ENCODE data around the gene SLC25A43. TPM values are rescaled to one million over a fixed set of nuclear protein-coding genes. Genes with fewer than 3 reads are reported as not detected.

The SLC25A43 gene
- total RNA-seq, 1 donor from 2014 or later, result 12.5 TPM

DNA sequence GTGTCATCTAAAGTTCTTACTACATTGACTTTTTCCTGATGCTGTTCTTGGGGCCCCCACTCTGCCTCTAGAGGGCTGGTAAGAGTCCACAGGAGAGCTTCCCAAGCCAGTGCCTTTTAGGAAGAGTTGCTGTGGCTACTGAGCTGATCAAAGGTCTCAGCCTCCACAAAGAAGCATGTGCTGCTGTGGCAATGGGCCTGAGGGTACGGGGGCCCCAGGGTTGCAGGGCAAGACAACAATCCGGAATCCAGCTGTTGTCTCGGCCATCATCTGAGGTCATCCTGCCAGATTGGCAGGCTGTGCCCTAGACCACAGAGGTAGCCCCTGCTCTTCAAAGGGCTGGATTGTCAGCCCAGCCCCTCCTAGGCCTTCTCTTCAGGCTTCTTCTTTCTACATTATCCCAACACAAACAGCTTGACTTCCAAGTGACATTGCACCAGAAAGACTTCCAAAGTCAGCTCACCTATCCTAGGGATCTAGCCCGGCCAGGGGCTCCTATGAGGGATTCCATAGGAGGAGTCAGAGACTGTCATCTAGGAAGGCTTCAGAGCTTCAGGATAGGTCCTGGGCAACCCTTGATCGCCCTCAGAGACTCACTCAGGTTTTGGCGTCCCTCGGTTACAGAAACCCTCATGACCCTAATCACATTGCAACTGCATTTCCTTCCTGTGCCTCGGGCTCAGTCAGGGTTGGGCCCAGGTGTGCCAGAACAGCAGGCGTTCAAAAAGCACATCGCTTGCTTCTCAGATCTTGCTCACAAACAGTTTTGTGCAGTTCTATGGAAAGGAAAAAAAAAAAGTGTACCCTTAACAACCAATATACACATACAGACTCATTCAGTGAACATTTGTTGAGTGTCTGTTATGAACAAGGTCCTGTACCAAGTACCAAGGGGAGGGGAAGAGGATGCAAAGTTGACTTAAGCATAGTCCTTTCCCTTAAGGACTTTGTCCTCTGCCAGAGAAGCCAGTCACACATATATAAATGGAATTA, 96.9 kb downstream of the SLC25A43 start:
- no peak for DNase-seq (ENCODE audit: low read depth in 2 of 2)

DNA sequence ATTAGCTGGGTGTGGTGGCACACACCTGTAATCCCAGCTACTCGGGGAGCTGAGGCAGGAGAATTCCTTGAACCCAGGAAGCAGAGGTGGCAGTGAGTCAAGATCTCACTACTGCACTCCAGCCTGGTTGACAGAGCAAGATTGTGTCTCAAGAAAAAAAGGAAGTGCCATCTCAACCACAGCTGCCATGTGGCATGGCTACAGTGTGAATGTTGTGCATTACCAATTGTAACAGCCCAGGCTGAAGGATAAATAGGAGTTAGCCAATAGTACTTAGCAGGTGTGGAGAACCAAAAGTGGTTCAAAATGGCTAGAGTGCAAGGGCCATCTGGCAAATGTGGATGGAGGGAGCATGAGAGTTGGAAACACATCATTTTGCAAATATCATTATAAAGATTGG, 98.0 kb downstream of the SLC25A43 start:
- no peak for DNase-seq (ENCODE audit: low read depth in 2 of 2)

DNA sequence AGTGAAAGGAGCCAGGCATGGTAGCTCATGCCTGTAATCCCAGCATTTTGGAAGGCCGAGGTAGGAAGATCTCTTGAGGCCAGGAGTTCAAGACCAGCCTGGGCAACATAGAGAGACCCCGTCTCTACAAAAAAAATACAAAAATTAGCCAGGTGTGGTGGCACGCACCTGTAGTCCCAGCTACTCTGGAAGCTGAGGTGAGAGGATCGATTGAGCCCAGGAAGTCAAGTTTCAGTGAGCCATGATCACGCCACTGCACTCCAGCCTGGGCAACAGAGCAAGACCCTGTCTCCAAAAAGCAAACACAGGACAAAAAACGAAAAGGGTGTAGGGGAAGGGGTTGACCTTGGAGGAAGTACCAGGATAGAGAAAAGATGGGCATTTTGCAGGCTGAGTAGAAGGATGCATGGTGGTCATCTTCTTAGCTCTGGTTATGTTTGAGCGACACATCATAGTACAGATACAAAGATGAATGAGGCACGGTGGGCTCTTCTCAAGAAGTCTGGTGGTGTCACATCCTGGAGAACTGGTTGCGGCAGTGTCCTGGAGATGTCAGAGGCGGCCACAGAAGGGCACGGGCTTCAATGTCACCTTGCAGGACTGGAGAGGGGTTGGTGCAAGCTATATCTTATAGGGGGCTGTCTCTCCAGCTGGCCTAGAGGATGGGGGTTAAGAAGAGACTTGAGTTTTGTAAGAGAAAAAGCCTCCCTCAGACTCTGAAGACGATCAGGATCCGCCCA, 101.1 kb downstream of the SLC25A43 start:
- DNase-seq (ENCODE audit: low read depth in 2 of 2), result no peak

DNA sequence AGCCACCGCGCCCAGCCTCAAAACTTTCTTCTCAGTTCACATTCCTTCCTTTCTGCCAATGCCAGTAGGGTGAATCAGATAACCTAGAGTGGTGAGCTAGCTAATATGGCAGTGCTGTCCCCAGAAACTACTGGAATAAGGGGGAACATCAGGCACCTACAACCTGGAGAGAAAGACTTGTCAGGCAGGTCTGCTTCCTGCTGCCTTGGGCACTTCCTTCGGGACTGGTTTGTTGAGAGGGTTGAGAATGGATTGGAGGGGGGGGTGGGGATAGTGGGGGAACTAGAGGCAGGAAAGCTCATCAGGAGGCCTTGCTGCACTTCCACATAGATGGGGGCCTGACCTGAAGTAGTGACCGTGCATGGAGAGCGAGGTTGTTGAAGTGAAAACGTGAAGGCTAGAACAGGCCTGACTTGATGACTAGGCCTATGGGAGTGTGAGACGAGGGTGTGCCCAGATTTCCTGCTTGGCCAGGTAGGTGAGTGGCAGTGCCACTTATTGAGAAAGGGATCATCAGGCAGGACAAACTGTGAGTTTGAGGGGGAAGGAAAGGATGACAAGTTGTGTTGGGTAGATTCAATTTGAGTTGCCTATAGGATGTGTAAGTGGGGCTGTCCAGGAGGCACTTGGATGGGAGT, 102.5 kb downstream of the SLC25A43 start:
- no peak for DNase-seq (ENCODE audit: low read depth in 2 of 2)

DNA sequence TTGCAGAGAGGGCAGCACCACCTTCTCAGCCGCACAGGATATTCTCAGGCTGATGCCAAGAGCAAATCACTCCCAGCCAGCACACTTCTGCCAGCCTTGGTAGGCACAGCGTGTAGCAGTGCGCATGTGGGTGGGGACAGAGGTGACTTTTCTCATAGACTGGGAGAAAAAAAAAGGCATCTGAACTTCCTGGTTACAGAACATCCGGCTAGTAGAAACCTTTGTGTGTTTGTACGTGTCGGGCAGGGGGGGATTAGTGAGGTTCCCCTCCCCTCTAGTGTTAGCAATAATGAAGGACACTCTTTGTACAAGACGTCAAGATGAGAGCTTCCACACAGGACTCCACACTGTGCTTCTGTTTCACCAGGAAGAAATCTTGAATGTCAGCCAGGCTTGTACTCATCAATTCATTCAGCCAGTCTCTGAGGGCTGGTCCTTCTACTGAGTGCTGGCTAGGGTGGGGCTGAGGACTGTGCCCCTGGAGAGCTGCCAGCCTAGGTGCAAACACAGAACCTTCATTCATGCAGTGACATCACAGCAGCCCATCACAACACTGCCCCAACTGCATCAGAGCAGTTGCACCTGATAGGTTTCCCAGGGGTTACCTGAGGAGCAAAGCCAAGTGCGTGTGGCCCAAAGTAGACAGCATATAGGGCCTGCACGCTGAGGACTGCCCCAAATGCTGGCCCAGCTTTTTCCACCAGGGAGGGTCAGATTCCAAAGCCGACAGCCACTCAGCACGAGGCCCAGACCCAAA, 103.8 kb downstream of the SLC25A43 start:
- DNase-seq (ENCODE audit: low read depth in 2 of 2), result peak; percentile 5 to 23

DNA sequence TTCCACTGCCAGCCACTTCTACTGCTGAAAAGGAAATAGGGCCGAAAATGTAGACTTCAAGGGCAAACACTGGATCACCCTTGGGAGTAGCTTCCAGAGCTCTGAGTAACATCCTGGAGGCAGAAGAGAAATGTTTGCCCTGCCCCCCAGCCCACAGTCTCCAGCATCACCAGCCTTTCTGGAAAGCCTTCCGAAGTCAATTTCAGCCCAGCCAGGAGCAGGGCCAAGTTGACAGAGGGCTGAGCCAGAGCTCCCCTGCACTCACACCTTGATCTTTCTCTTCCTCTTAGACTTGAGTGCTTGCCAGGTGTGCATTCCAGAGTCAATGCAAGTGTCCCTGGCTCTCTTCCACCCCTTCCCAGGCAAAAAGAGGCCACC, 104.3 kb downstream of the SLC25A43 start:
- DNase-seq (ENCODE audit: low read depth in 2 of 2), result peak; percentile 4 to 78

Other genes starting within 250 kb of the SLC25A43 start
- 66.0 and 81.7 TPM in 2 replicates for gene PGRMC1, start 163.1 kb upstream of the SLC25A43 start, total RNA-seq
- 146 and 223 TPM in 2 replicates for gene SLC25A5, start 69.1 kb downstream of the SLC25A43 start, total RNA-seq
- gene STEEP1, start 166.1 kb downstream of the SLC25A43 start, total RNA-seq, result 28.8 and 35.1 TPM in 2 replicates
- 14.6 and 16.3 TPM in 2 replicates for gene UBE2A, start 175.2 kb downstream of the SLC25A43 start, total RNA-seq
- gene NKRF, start 207.1 kb downstream of the SLC25A43 start, total RNA-seq, result 2.8 and 3.4 TPM in 2 replicates

All from lung microvascular endothelial cell (primary cell).